Common myeloid progenitor, CD34-positive (primary cell): ENCODE measurements around the gene CCDC159.
A peak's percentile ranks its signal among the peaks of the same experiment; 100 is the strongest.

Experiments used
- CTCF ChIA-PET: fragments of 350-600 bp; sonication (Branson Sonifier 250); formaldehyde crosslinking; loops from one replicate; lab custom pipeline; 2021; ENCODE audit warnings: antibody characterized with exemption; lab: Charles Lee
- POLR2A ChIA-PET: fragments of 350-600 bp; sonication (Branson Sonifier 250); formaldehyde crosslinking; loops from one replicate; lab custom pipeline; 2021; ENCODE audit warnings: antibody characterized with exemption; lab: Charles Lee
- DNase-seq, 3 donors: peaks; one replicate each; pipeline versions ENCODE4 v3.0.0 to v3.0.0-alpha.2; 2013
- H3K27ac ChIP-seq, 2 experiments: 1 replicate in 1 of 2; 2 replicates in 1 of 2; pipeline ENCODE4 v1.7.0; 2013; ENCODE audit warnings: inconsistent platforms in 2 of 2, low read length in 2 of 2, mild to moderate bottlenecking in 2 of 2, low read depth in 1 of 2, moderate library complexity in 1 of 2; ENCODE audit not compliant: severe bottlenecking in 2 of 2, insufficient read depth in 1 of 2, poor library complexity in 1 of 2
- H3K27me3 ChIP-seq, 5 experiments: replicated peaks in 2 of 5; 1 replicate in 3 of 5; 2 replicates in 2 of 5; pipeline versions ENCODE4 v1.6.1 to v1.7.0; 2013; ENCODE audit warnings: low read length in 4 of 5, mild to moderate bottlenecking in 2 of 5, moderate library complexity in 2 of 5, inconsistent platforms in 1 of 5; ENCODE audit not compliant: insufficient read depth in 5 of 5, control insufficient read depth in 4 of 5
- H3K36me3 ChIP-seq, 4 experiments: 1 replicate in 2 of 4; 2 replicates in 2 of 4; pipeline versions ENCODE4 v1.6.1 to v1.7.0; 2013; ENCODE audit warnings: low read length in 3 of 4, control low read depth in 1 of 4, mild to moderate bottlenecking in 1 of 4; ENCODE audit not compliant: control insufficient read depth in 4 of 4, insufficient read depth in 4 of 4
- H3K4me1 ChIP-seq, 4 experiments: 1 replicate in 3 of 4; 2 replicates in 1 of 4; pipeline versions ENCODE4 v1.6.1 to v1.7.1; 2013; ENCODE audit warnings: low read length in 3 of 4, mild to moderate bottlenecking in 3 of 4, control low read depth in 1 of 4, inconsistent platforms in 1 of 4, moderate library complexity in 1 of 4; ENCODE audit not compliant: control insufficient read depth in 4 of 4, insufficient read depth in 4 of 4; ENCODE audit errors: control extremely low read depth in 1 of 4
- H3K4me3 ChIP-seq, 7 experiments: 1 replicate in 4 of 7; 2 replicates in 3 of 7; pipeline versions ENCODE4 v1.5.1 to v1.7.0; 2013; ENCODE audit warnings: mild to moderate bottlenecking in 7 of 7, low read length in 6 of 7, moderate library complexity in 6 of 7, inconsistent platforms in 2 of 7, low read depth in 2 of 7, control low read depth in 1 of 7; ENCODE audit not compliant: insufficient read depth in 4 of 7, control insufficient read depth in 1 of 7; ENCODE audit errors: extremely low read depth in 1 of 7
- H3K9me3 ChIP-seq, 5 experiments: 1 replicate in 4 of 5; 2 replicates in 1 of 5; pipeline versions ENCODE4 v1.6.1 to v1.7.1; 2013; ENCODE audit warnings: low read length in 4 of 5, mild to moderate bottlenecking in 2 of 5, inconsistent platforms in 1 of 5, low read depth in 1 of 5, moderate library complexity in 1 of 5; ENCODE audit not compliant: control insufficient read depth in 4 of 5, insufficient read depth in 2 of 5; ENCODE audit errors: control extremely low read depth in 1 of 5
- WGBS: methylation state at CpG from one replicate; pipeline ENCODE4 v1.1.5; 2013; ENCODE audit not compliant: insufficient coverage; 5-methylcytosine and 5-hydroxymethylcytosine counted together

The CCDC159 gene

GRCh38 chr19:11364935-11365334, 18.6 kb downstream of the CCDC159 start:
- Histone ChIP-seq H3K36me3 (peaks cover 0 to 46% (median 13%) of the 10 kb centered on the region in 4 experiments), H3K27me3 (no peaks in the 10 kb centered on the region), H3K4me3 (no peak overlapping the region), H3K27ac (no peak overlapping the region), H3K4me1 (no peaks in the 10 kb centered on the region), H3K9me3 (no peaks in the 10 kb centered on the region)
- ChIA-PET CTCF (no interaction called here), POLR2A (no interaction called here)
- WGBS: 100% methylated on average over 1 of the region's 5 CpGs
- no peak for DNase-seq

GRCh38 chr19:11365557-11366117, 19.3 kb downstream of the CCDC159 start:
- Histone ChIP-seq H3K36me3 (peaks cover 0 to 47% (median 13%) of the 10 kb centered on the region in 4 experiments), H3K27ac (no peak overlapping the region), H3K4me1 (no peaks in the 10 kb centered on the region), H3K27me3 (no peaks in the 10 kb centered on the region), H3K9me3 (no peaks in the 10 kb centered on the region), H3K4me3 (no peak overlapping the region)
- ChIA-PET POLR2A (interaction anchor here (0.6 kb wide), 1 partner anchor 43 kb away, joined by 3 read pairs; no protein-coding TSS in a partner anchor), CTCF (interaction anchor here (1.3 kb wide), 1 partner anchor 9 kb away, joined by 3 read pairs; the partner anchor contains the start of gene SWSAP1)
- DNase-seq: no peak
- WGBS: 100% methylated on average over 1 of the region's 7 CpGs

GRCh38 chr19:11367528-11367927, 21.2 kb downstream of the CCDC159 start:
- Histone ChIP-seq H3K27ac (no peak overlapping the region), H3K9me3 (no peaks in the 10 kb centered on the region), H3K27me3 (no peaks in the 10 kb centered on the region), H3K36me3 (peaks cover 0 to 44% (median 13%) of the 10 kb centered on the region in 4 experiments), H3K4me3 (no peak overlapping the region), H3K4me1 (no peaks in the 10 kb centered on the region)
- no peak for DNase-seq
- ChIA-PET POLR2A (no interaction called here), CTCF (interaction anchor here (0.7 to 2.8 kb wide), 7 partner anchors 8 to 107 kb away, joined by 3 to 12 read pairs (median 3); no protein-coding TSS in a partner anchor)
- WGBS: 86% methylated on average over 2 of the region's 2 CpGs

- H3K4me3 ChIP-seq: no peak overlapping the region
- CTCF ChIA-PET: interaction anchor here (1.1 kb wide), 1 partner anchor 10 kb away, joined by 3 read pairs; no protein-coding TSS in a partner anchor
- H3K4me1 ChIP-seq: peaks cover 4 to 22% (median 19%) of the 10 kb centered on the region in 4 experiments
- no peak for DNase-seq
- no peaks in the 10 kb centered on the region for H3K9me3 ChIP-seq
- POLR2A ChIA-PET: no interaction called here
- 100% methylated on average over 2 of the region's 2 CpGs for WGBS
- H3K27me3 ChIP-seq: no peaks in the 10 kb centered on the region
- peaks cover 0 to 26% (median 10%) of the 10 kb centered on the region in 4 experiments for H3K36me3 ChIP-seq
- no peak overlapping the region for H3K27ac ChIP-seq
These were observed 24.4 kb downstream of the CCDC159 start for GRCh38 chr19:11370744-11371143.

GRCh38 chr19:11373166-11373884, 27.0 kb downstream of the CCDC159 start:
- Histone ChIP-seq H3K4me1 (peaks cover 15 to 47% (median 41%) of the 10 kb centered on the region in 4 experiments), H3K27ac (peak overlapping the region in 1 of 2 experiments; percentile 46), H3K4me3 (peak overlapping the region in 5 of 7 experiments; percentile 67 to 94 (median 89)), H3K36me3 (peaks cover 0 to 15% (median 6%) of the 10 kb centered on the region in 4 experiments), H3K27me3 (no peaks in the 10 kb centered on the region), H3K9me3 (no peaks in the 10 kb centered on the region)
- 68% methylated on average over 6 of the region's 10 CpGs for WGBS
- DNase-seq: peak; percentile 40 to 71 (median 64)
- POLR2A ChIA-PET: interaction anchor here (2.4 kb wide), 1 partner anchor 27 kb away, joined by 10 read pairs; the partner anchor contains the start of genes CCDC159 and TMEM205
- CTCF ChIA-PET: interaction anchor here (0.7 to 2.1 kb wide), 6 partner anchors 11 to 84 kb away, joined by 3 to 7 read pairs (median 4); partner anchors contain the start of gene RGL3

- peaks cover 0 to 11% (median 6%) of the 10 kb centered on the region in 4 experiments for H3K36me3 ChIP-seq
- peak overlapping the region; percentile 85 to 92 for H3K27ac ChIP-seq
- H3K4me3 ChIP-seq: peak overlapping the region; percentile 62 to 94 (median 82)
- no peaks in the 10 kb centered on the region for H3K27me3 ChIP-seq
- peak; percentile 55 to 68 (median 64) for DNase-seq
- WGBS: 4% methylated on average over 10 of the region's 11 CpGs
- H3K4me1 ChIP-seq: peaks cover 15 to 50% (median 43%) of the 10 kb centered on the region in 4 experiments
- POLR2A ChIA-PET: interaction anchor here (1.0 to 2.4 kb wide), 4 partner anchors 13 to 61 kb away, joined by 3 to 10 read pairs (median 4); partner anchors contain the start of genes CCDC159, ODAD3, PRKCSH and TMEM205
- no peaks in the 10 kb centered on the region for H3K9me3 ChIP-seq
- CTCF ChIA-PET: interaction anchor here (0.7 to 2.1 kb wide), 13 partner anchors 8 to 112 kb away, joined by 3 to 7 read pairs (median 3); partner anchors contain the start of genes CCDC159, RAB3D, RGL3 and TMEM205
These were observed 27.6 kb downstream of the CCDC159 start for GRCh38 chr19:11373885-11374432.
